Epithelial cell of prostate (primary cell): ENCODE data around the gene CCDC190.
"Not testable (repeated sequence)": the region's sequence is repeated elsewhere in the genome, so short reads cannot be mapped to it uniquely, and the experiment has no call there.

ENCODE experiments used
- DNase-seq: peaks from one replicate; pipeline ENCODE4 v3.0.0-alpha.2; 2011; ENCODE audit warnings: low read depth, low spot score
- H3K27ac ChIP-seq: fragments of 450-650 bp; 2 replicates; pipeline ENCODE4 v1.5.1; 2017; ENCODE audit warnings: mild to moderate bottlenecking

CCDC190 gene

GRCh38 chr1:162840250-162840839 lies 20.6 kb downstream of the CCDC190 start:
- no peak for DNase-seq
- no peak overlapping the region for H3K27ac ChIP-seq

- no peak for DNase-seq
- H3K27ac ChIP-seq, result no peak overlapping the region
Observed at GRCh38 chr1:162838863-162839262, 22.1 kb downstream of the CCDC190 start.

- DNase-seq, result no peak
- H3K27ac ChIP-seq, result no peak overlapping the region
Observed at GRCh38 chr1:162835157-162835899, 25.6 kb downstream of the CCDC190 start.

- DNase-seq, result no peak
- no peak overlapping the region for H3K27ac ChIP-seq
Observed at GRCh38 chr1:162832470-162832869, 28.5 kb downstream of the CCDC190 start.

- H3K27ac ChIP-seq, result no peak overlapping the region
- no peak for DNase-seq
Observed at GRCh38 chr1:162829268-162829667, 31.7 kb downstream of the CCDC190 start.

- DNase-seq, result no peak
Observed at GRCh38 chr1:162823771-162824525, 37.0 kb downstream of the CCDC190 start.

GRCh38 chr1:162823231-162823630 lies 37.7 kb downstream of the CCDC190 start:
- no peak overlapping the region for H3K27ac ChIP-seq
- DNase-seq, result no peak

More at GRCh38 chr1:162823771-162824525, 37.0 kb downstream of the CCDC190 start:
- H3K27ac ChIP-seq, result no peak overlapping the region

GRCh38 chr1:162822391-162823200 lies 38.4 kb downstream of the CCDC190 start:
- H3K27ac ChIP-seq, result no peak overlapping the region
- no peak for DNase-seq

- H3K27ac ChIP-seq, result not testable (repeated sequence)
Observed at GRCh38 chr1:162818666-162819065, 42.3 kb downstream of the CCDC190 start.

GRCh38 chr1:162818136-162818535 lies 42.8 kb downstream of the CCDC190 start:
- DNase-seq, H3K27ac ChIP-seq: not testable (repeated sequence)

More at GRCh38 chr1:162818666-162819065, 42.3 kb downstream of the CCDC190 start:
- DNase-seq, result not testable (repeated sequence)

GRCh38 chr1:162812357-162812756 lies 48.6 kb downstream of the CCDC190 start:
- not testable (repeated sequence) for DNase-seq, H3K27ac ChIP-seq

- not testable (repeated sequence) for DNase-seq
Observed at GRCh38 chr1:162807503-162807902, 53.5 kb downstream of the CCDC190 start.

More at GRCh38 chr1:162807503-162807902, 53.5 kb downstream of the CCDC190 start:
- H3K27ac ChIP-seq, result not testable (repeated sequence)
